Measurements from ENCODE around the gene ELL. TPM values are rescaled to one million over a fixed set of nuclear protein-coding genes. Genes with fewer than 3 reads are reported as not detected.

Gene ELL
- total RNA-seq, 2 experiments from 2014 or later = 46.2 to 46.8 TPM

- DNase-seq = no peak
- no peak for ATAC-seq (ENCODE audit: poor library complexity)
- H3K4me1 ChIP-seq (ENCODE audit: insufficient read depth, low read length) = peaks cover 20% of the 10 kb centered on the region
- no peaks in the 10 kb centered on the region for H3K36me3 ChIP-seq (ENCODE audit: insufficient read depth, low read length)
- no peak for TF ChIP-seq CTCF (IDR thresholded peaks at IDR 0.05)
- H3K27me3 ChIP-seq (ENCODE audit: control insufficient read depth in 1 of 2, insufficient read depth in 2 of 2, low read length in 2 of 2) = peaks cover 16 to 31% of the 10 kb centered on the region in 2 experiments
- H3K4me3 ChIP-seq (ENCODE audit: low read length) = peak overlapping the region; percentile 3
- Mint-ChIP-seq H3K9me3 (no peaks in the 10 kb centered on the region), H3K27ac (no peak overlapping the region), H3K4me3 (no peak overlapping the region), H3K27me3 (peaks cover 49% of the 10 kb centered on the region), H3K4me1 (ENCODE audit: low read depth) (peaks cover 5% of the 10 kb centered on the region), H3K36me3 (ENCODE audit: low read depth) (no peaks in the 10 kb centered on the region)
- ChIA-PET POLR2A (interaction anchor here (0.9 kb wide), 1 partner anchor 24 kb away, joined by 4 read pairs; no protein-coding TSS in a partner anchor), CTCF (interaction anchor here (0.5 kb wide), 1 partner anchor 38 kb away, joined by 3 read pairs; no protein-coding TSS in a partner anchor)
- intact Hi-C loops (cut with DNase I, micrococcal nuclease) = no loop called here
- H3K27ac ChIP-seq (ENCODE audit: low read depth in 1 of 2, low read length in 2 of 2) = no peak overlapping the region
- H3K9me3 ChIP-seq (ENCODE audit: control insufficient read depth in 1 of 2, insufficient read depth in 1 of 2, low read length in 2 of 2) = peaks cover 0 to 7% of the 10 kb centered on the region in 2 experiments
Measured at GRCh38 chr19:18392926-18393325, 128.9 kb downstream of the ELL start.

Other genes with a start within 250 kb of the ELL start
- 10 to 100 TPM; 18.1 to 18.7 TPM for gene IQCN, start 247.6 kb downstream of the ELL start, total RNA-seq
- 1,000 to 10,000 TPM; 1,827 to 1,976 TPM for gene JUND, start 240.4 kb downstream of the ELL start, total RNA-seq
- 10 to 100 TPM; 40.2 to 47.4 TPM for gene LSM4, start 199.0 kb downstream of the ELL start, total RNA-seq
- gene PGPEP1, start 181.5 kb downstream of the ELL start, total RNA-seq = 10 to 100 TPM; 24.4 to 25.9 TPM
- gene GDF15, start 135.9 kb downstream of the ELL start, total RNA-seq = not detected
- gene LRRC25, start 124.4 kb downstream of the ELL start, total RNA-seq = under 1 TPM; 0.82 to 0.92 TPM
- gene SSBP4, start 102.7 kb downstream of the ELL start, total RNA-seq = 10 to 100 TPM; 44.0 to 50.9 TPM
- 10 to 100 TPM; 34.1 to 41.3 TPM for gene ISYNA1, start 83.9 kb downstream of the ELL start, total RNA-seq
- 100 to 1,000 TPM; 147 to 152 TPM for gene FKBP8, start 21.5 kb upstream of the ELL start, total RNA-seq
- gene KXD1, start 35.8 kb upstream of the ELL start, total RNA-seq = 10 to 100 TPM; 64.2 to 66.9 TPM
- 1,000 to 10,000 TPM; 2,255 to 2,378 TPM for gene UBA52, start 49.8 kb upstream of the ELL start, total RNA-seq
- 10 to 100 TPM; 88.4 to 88.9 TPM for gene REX1BD, start 66.7 kb upstream of the ELL start, total RNA-seq
- not detected for gene CRLF1, start 84.7 kb upstream of the ELL start, total RNA-seq
- gene TMEM59L, start 90.8 kb upstream of the ELL start, total RNA-seq = under 1 TPM; 0.25 to 0.27 TPM
- 10 to 100 TPM; 13.7 to 19.0 TPM for gene KLHL26, start 115.0 kb upstream of the ELL start, total RNA-seq
- 10 to 100 TPM; 11.8 to 12.2 TPM for gene CRTC1, start 161.6 kb upstream of the ELL start, total RNA-seq

All from CD4-positive, alpha-beta T cell (primary cell).